A673 (cell line): ENCODE results near the gene CRB2. TPM values are rescaled to one million over a fixed set of nuclear protein-coding genes. Genes with fewer than 3 reads are reported as not detected.
A peak's percentile ranks its signal among the peaks of the same experiment; 100 is the strongest.

Experiments
- BruUV-seq: library from RNA; stranded (reverse); fragments of 400-500 nt; replicated peaks from 2 replicates; lab custom pipeline; 2021; lab: Mats Ljungman, UMichigan
- CTCF ChIA-PET: fragments of 300-600 bp; sonication (Branson Sonifier 250); formaldehyde crosslinking; loops from one replicate; lab custom pipeline; 2022; ENCODE audit warnings: antibody characterized with exemption; lab: Charles Lee
- POLR2A ChIA-PET: fragments of 300-600 bp; sonication (Branson Sonifier 250); formaldehyde crosslinking; loops from one replicate; lab custom pipeline; 2022; ENCODE audit warnings: antibody characterized with exemption; ENCODE audit not compliant: low non-redundant PET; lab: Charles Lee
- DNase-seq: peaks from one replicate; pipeline ENCODE4 v3.0.0-alpha.2; 2015; ENCODE audit warnings: low spot score
- H3K27ac ChIP-seq: fragments of 200-600 bp; sonication (generic); 2 replicates; pipeline ENCODE4 v1.5.1; 2016; ENCODE audit warnings: mixed run types, low read depth, mild to moderate bottlenecking, mixed read lengths, antibody characterized with exemption, low read length; ENCODE audit not compliant: poor library complexity, severe bottlenecking
- H3K27me3 ChIP-seq: fragments of 200-600 bp; sonication (generic); replicated peaks from 2 replicates; pipeline ENCODE4 v1.6.1; 2017; ENCODE audit warnings: mixed run types, low read depth, mild to moderate bottlenecking, mixed read lengths, antibody characterized with exemption, low read length; ENCODE audit not compliant: insufficient read depth, poor library complexity
- H3K36me3 ChIP-seq: fragments of 200-600 bp; sonication (generic); 2 replicates; pipeline ENCODE4 v1.6.1; 2016; ENCODE audit warnings: mixed run types, mild to moderate bottlenecking, mixed read lengths, antibody characterized with exemption, low read length; ENCODE audit not compliant: insufficient read depth, poor library complexity, severe bottlenecking
- H3K4me1 ChIP-seq: fragments of 200-600 bp; sonication (generic); 2 replicates; pipeline ENCODE4 v1.6.1; 2017; ENCODE audit warnings: mixed run types, mild to moderate bottlenecking, mixed read lengths, antibody characterized with exemption, low read length; ENCODE audit not compliant: insufficient read depth, poor library complexity, severe bottlenecking
- H3K4me3 ChIP-seq: fragments of 200-600 bp; sonication (generic); 2 replicates; pipeline ENCODE4 v1.5.1; 2016; ENCODE audit warnings: low read depth, mixed run types, mild to moderate bottlenecking, mixed read lengths, low read length; ENCODE audit not compliant: poor library complexity, severe bottlenecking
- H3K9me3 ChIP-seq: fragments of 200-600 bp; sonication (generic); 2 replicates; pipeline ENCODE4 v1.6.1; 2016; ENCODE audit warnings: mixed run types, low read depth, mild to moderate bottlenecking, mixed read lengths, antibody characterized with exemption, low read length; ENCODE audit not compliant: poor library complexity, severe bottlenecking
- CTCF ChIP-seq: fragments of 300-800, 200-600 bp; sonication (generic); conservative IDR thresholded peaks from 2 replicates; pipeline ENCODE4 v1.5.1; 2017; ENCODE audit warnings: low read depth, mild to moderate bottlenecking, antibody characterized with exemption, low read length, moderate library complexity, mixed read lengths
- EZH2 ChIP-seq: fragments of 200-600 bp; sonication (generic); IDR thresholded peaks from 2 replicates; pipeline ENCODE4 v1.6.1; 2017; ENCODE audit warnings: borderline replicate concordance, low read depth, mild to moderate bottlenecking, mixed read lengths, antibody characterized with exemption, low read length; ENCODE audit not compliant: poor library complexity, severe bottlenecking
- intact Hi-C: fragments of 100-400 bp; cut with micrococcal nuclease; formaldehyde crosslinking; loops from one replicate; pipeline ENCODE4 v1.10.0; 2022; ENCODE audit not compliant: unreplicated experiment
- total RNA-seq: library from RNA; stranded (reverse); gene quantifications from 2 replicates; pipeline ENCODE4 v1.2.3, GENCODE V29; 2021

The CRB2 gene
- total RNA-seq, 1 experiment from 2014 or later, result 0.47 TPM

GRCh38 chr9:123414936-123415930 lies 59.2 kb downstream of the CRB2 start:
- intact Hi-C loops, result no loop called here
- CTCF ChIA-PET, result no interaction called here
- BruUV-seq, result no TSS peak
- no peak for TF ChIP-seq CTCF
- TF ChIP-seq EZH2, result no peak
- H3K4me3 ChIP-seq, result no peak overlapping the region
- no peak overlapping the region for H3K27ac ChIP-seq
- DNase-seq, result no peak
- H3K27me3 ChIP-seq, result no peaks in the 10 kb centered on the region
- H3K9me3 ChIP-seq, result no peaks in the 10 kb centered on the region
- POLR2A ChIA-PET, result no interaction called here
- no peaks in the 10 kb centered on the region for H3K36me3 ChIP-seq
- H3K4me1 ChIP-seq, result no peaks in the 10 kb centered on the region

GRCh38 chr9:123416176-123416575 lies 60.2 kb downstream of the CRB2 start:
- Histone ChIP-seq H3K9me3 (no peaks in the 10 kb centered on the region), H3K27ac (no peak overlapping the region), H3K4me3 (no peak overlapping the region), H3K36me3 (no peaks in the 10 kb centered on the region), H3K27me3 (no peaks in the 10 kb centered on the region), H3K4me1 (no peaks in the 10 kb centered on the region)
- intact Hi-C loops, result no loop called here
- TF ChIP-seq CTCF (no peak), EZH2 (no peak)
- CTCF ChIA-PET, result no interaction called here
- POLR2A ChIA-PET, result interaction anchor here (0.6 kb wide), 1 partner anchor 527 kb away, joined by 3 read pairs; no protein-coding TSS in a partner anchor
- no TSS peak for BruUV-seq
- DNase-seq, result no peak

GRCh38 chr9:123417289-123418051 lies 61.5 kb downstream of the CRB2 start:
- H3K27me3 ChIP-seq, result no peaks in the 10 kb centered on the region
- no peak for DNase-seq
- ChIA-PET CTCF (no interaction called here), POLR2A (no interaction called here)
- TF ChIP-seq EZH2 (no peak), CTCF (0 out of 2 replicates have a peak, but pooled peaks have one; percentile 21)
- BruUV-seq, result no TSS peak
- H3K27ac ChIP-seq, result no peak overlapping the region
- H3K36me3 ChIP-seq, result no peaks in the 10 kb centered on the region
- intact Hi-C loops, result no loop called here
- no peaks in the 10 kb centered on the region for H3K4me1 ChIP-seq
- H3K9me3 ChIP-seq, result no peaks in the 10 kb centered on the region
- H3K4me3 ChIP-seq, result no peak overlapping the region
